ENCODE data around the gene MPP3.
A peak's percentile ranks its signal among the peaks of the same experiment; 100 is the strongest.
"Not testable (repeated sequence)": the region's sequence is repeated elsewhere in the genome, so short reads cannot be mapped to it uniquely, and the experiment has no call there.

MPP3 gene

DNA sequence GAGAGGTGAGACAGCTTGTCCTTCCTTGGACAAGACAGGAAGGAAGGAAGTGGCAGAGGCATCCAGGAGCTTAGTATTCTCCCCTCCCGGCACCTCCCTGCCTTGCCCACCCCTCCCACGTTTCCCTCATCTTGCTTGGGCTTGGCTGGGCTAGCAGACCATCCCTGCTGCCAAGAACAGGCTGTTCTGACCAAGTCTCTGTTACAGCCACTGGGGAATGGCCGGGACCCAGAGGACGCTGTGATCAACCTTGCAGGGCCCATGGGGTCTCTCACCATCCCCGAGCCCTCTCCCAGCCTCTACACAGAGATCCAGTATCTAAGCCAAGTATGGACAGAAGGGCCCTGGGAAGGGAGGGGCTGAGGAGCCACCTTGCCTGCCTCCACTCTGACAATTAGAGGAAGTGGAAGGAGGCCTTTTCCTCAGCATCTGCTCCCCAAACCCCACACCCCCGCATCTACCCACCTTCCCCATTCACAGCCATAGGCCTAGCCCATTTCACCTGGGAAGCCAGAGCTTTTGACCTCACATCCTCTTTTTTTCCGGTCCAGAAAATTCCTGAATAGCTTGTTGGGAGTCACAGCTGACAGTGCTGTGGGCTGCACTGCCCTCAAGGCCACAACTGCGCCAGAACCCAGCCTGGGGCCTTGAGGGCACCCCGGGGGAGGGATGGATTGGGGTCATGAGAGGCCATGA is 28.1 kb upstream of the MPP3 start:
- no peak for DNase-seq (ENCODE audit: low read depth in 3 of 3)

DNA sequence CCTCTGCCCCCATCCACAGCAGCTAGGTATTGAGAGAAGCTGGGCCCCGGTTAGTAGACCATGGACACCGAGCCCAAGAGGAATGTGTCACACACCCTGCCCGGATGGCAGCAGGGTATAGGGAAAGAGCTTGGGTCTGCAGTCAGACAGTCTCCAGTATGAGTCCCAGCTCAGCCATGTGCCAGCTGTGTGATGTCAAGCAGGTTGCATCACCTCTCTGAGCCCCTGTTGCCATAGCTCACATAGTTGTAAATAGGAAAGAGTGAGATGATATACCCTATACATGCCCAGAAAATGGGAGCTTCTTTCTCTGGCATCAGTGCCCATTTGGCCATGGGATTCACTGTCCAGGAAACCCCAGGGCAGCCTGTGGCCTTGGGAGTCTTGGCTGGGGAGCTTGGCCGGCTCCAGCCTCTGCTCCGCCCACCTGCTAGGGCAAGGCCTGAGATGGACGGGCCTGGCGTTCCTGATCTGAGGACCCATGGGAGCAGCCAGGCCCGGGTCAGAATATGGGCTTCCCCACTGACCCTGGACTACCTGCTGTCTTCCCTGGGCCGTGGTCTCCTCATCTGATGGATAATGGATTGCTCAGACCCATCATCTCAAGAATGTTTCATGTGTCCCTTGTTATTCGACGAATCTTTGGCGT is 27.3 kb upstream of the MPP3 start:
- DNase-seq (ENCODE audit: low read depth in 3 of 3), result no peak

DNA sequence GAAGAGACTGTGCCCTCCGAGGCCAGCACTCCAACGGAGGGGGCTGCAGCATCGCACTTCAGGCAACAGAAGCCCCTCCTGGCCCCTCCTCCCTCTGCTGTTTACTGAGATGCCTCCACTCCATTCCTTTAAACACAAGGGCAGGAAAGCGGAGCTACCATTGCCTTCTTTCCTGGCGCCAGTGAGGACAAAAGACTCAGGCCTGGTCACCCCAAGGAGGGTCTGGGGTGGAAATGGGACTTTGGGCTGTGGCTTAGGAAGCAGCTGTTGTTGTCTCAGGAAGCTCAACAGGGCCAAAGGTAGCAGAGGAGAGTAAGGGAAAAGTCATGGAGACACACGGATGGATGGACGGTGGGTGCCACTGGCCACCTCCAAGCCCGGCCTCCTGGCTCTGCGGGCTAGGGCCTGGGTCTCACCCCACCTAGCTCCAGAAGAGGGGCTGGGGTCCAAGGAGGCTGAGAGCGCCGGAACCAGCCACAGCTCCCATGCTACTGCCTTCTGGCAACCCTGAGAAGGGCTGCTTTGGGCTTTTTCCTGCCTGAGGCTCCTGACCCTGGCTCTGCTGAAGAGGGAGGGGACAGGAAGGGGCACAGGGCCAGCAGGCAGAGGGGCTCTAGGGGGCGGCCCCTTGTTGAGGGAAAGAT is 25.1 kb upstream of the MPP3 start:
- no peak for DNase-seq (ENCODE audit: low read depth in 3 of 3)

DNA sequence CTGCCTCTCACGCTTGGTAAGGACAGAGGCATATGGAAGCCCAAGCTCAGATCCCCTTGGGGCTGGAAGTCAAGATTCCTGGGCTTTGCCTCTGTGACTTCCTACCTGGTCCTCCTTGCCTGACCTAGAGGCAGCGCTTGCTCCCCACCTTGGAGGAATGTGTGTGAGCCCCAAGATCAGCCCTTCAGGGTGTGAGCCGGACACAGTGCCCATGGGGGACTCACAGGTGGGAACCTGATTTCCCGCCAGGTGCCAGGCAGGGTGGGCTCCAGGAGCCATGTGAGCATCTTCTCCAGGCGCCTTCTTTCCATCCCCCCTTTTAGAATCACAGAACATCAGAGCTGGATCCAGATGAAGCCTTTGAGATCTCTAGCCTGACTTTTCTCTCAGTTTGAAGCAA is 24.2 kb upstream of the MPP3 start:
- DNase-seq (ENCODE audit: low read depth in 3 of 3), result no peak

DNA sequence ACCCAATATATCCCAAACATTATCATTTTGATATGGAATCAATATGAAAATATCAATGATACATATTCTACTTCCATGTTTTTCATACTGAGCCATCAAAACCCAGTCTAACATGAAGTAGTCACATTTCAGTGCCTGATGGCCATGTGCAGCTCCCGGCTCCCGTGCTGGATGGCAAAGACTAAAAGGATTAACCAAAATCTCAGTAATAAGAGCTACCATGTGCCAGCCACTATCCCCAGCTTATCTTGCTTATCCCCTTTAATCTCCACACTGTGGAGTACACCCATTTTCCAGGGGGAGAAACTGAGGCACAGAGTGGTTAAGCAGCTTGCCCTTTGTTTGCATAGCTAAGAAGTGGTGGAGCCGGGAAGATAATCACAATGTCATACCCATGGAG is 23.2 kb upstream of the MPP3 start:
- no peak for DNase-seq (ENCODE audit: low read depth in 3 of 3)

DNA sequence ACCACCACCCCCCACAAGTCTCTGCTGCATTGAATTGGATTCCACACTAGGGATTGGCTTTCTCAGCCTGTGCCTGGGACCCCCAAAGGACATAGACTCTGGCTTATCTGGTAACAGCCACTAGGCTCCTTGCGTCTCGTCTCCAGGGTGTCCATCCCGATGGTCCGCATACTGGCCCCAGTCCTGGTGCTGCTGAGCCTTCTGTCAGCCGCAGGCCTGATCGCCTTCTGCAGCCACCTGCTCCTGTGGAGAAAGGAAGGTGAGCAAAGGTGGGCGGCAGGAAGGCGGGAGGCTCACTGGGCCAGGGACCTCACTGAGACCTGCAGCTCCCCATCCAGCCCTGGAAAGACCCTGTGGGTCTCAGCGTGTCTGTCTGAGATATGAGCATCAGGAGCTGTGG is 22.1 kb upstream of the MPP3 start:
- no peak for DNase-seq (ENCODE audit: low read depth in 3 of 3)

DNA sequence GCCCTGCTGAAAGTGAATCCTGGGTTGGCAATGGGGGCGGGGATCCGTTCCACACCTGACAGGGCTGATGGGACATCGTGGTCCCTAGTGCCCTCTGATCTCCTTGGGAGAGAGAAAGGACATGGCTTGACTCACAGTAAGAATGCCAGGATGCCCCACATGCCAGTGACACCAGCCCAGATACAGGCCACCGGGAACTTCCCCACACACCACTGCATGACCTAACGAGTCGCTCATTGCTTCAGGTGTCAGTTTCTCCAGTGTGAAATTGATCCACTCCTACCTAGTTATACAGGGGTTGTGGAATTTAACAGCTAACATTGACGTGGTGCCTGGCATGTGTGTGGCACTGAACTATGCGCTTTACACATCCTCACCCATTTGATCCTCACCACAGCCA is 21.6 kb upstream of the MPP3 start:
- no peak for DNase-seq (ENCODE audit: low read depth in 3 of 3)

DNA sequence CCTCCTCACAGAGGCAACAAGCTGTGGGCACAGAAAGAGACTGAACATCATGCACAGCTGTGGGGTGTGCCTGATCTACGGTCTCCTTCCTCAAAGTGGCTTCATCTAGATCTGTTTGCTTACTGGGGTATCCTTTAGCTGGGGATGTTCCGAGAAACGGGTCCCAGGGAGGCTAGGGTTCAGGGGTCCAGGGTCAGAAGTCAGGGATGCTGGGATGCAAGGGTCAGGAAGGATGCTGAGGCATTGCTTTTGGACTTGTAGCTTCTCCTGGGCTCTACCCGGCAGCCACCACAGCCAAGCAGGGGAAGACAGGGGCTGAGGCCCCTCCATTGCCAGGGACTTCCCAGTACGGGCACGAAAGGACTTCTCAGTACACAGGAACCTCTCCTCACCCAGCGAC is 20.6 kb upstream of the MPP3 start:
- DNase-seq (ENCODE audit: low read depth in 3 of 3), result no peak

DNA sequence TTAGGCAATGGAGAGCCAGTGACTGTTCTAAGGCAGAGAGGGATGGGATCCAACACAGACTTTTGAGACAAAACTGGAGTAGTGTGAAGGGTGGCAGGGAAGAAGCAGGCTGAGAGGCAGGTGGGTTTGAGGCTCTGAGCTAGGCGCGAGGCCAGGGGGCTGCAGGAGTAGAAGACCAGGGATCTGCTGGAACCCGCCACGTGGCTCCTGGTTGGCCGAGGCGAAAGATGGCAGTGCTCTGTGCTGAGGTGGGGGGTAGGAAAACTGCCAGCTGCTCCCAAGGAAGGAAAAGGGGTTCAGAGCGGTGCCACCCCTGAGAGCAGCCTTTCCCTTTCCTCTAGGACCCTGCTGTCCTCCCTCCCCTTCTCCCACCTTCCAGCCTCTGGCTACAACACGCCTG is 19.6 kb upstream of the MPP3 start:
- DNase-seq (ENCODE audit: low read depth in 3 of 3), result no peak

DNA sequence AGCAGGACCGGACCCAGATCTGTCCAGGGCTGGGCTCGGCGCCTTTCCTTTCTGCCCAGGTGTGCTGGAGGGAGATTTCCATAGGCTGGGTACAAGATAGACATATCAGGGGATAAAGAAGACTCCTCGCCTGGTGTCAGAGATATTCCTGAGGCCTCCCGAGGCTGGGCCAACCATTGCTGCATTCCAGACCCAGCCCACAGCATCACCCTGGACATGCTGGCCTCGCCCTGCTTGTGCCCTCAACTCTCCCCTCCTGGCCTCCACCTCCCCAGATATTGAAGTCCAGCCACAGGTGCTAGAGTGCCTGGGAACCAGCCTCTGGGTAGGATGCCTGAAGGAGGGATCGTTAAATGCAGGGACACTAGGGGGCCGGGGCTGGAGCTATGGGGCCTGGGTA is 16.2 kb upstream of the MPP3 start:
- DNase-seq (ENCODE audit: low read depth in 3 of 3), result no peak

DNA sequence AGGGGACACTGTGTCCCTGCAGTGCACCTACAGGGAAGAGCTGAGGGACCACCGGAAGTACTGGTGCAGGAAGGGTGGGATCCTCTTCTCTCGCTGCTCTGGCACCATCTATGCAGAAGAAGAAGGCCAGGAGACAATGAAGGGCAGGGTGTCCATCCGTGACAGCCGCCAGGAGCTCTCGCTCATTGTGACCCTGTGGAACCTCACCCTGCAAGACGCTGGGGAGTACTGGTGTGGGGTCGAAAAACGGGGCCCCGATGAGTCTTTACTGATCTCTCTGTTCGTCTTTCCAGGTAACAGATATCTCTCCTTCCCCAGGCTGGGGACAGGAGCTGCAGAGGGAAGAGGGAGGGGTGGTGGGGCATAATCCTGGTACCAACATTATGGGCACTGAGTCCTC is 15.7 kb upstream of the MPP3 start:
- DNase-seq (ENCODE audit: low read depth in 3 of 3), result no peak

DNA sequence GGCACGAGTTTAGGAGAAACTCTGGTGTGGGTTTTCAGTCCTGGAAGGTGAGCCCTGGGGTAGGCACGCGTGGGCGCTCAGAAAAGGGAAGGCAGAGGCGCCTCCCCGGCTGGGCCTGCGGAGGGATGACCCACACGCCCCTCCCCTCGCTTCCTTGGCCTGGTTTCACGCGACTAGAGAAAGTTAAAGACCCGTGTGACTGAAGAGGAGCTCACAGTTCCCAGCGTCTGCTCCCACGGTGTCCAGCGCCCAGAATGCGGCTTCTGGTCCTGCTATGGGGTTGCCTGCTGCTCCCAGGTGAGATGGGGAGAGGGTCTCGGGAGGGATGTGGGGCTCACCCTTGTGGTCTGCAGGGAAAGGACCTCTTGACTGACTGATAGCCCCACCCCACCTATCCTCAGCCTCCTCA is 14.0 kb upstream of the MPP3 start, which contains the start of gene CD300LG:
Gene CD300LG, plus strand, starts transcription at position 214 of the 409 bp plus-strand sequence. Its CDS starts 41 bp downstream, at position 255.
- no peak for DNase-seq (ENCODE audit: low read depth in 3 of 3)

DNA sequence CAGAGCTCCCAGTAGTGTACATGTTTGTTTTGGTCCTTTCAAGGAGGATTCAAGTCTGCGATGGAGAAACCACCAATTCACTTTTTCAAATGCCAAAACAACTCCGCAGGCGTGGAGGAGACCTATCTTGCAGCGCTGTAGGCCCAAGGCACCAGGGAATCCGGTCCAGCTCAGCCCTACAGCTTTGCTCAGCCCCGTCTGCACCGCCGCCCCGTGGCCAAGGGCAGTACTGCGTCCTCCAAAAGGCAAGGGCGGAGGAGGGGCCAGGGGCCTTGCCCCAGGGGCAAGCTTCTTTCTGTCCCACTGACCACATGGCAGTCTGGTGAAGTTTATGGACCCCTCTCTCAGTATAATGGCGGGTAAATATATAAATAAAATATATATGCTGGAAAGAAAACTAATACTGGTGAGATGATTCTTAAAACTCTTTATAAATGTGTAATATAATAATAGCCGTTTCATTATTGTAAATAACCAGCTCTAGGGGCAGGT is 13.3 kb upstream of the MPP3 start:
- peak; percentile 65 to 79 (median 68) for DNase-seq (ENCODE audit: low read depth in 3 of 3)

DNA sequence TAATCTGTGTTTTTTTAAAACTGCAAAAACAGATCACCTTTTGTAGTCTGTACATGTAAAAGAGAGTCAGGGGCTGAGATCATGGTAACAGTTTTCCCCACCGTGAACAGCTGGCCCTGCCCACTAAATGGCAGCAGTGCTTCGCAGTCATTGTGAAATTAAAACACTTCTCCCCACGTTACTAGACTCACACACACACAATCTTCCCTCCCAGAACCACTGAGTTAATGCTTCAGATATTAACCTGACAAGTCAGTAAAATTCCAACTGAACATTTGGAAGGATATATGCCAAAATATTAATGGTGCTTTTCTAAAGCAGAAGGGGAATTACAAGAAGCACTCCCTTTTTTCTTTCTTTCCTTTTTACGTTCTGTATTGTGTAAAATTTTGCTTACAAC is 12.8 kb upstream of the MPP3 start:
- DNase-seq (ENCODE audit: low read depth in 3 of 3), result no peak

DNA sequence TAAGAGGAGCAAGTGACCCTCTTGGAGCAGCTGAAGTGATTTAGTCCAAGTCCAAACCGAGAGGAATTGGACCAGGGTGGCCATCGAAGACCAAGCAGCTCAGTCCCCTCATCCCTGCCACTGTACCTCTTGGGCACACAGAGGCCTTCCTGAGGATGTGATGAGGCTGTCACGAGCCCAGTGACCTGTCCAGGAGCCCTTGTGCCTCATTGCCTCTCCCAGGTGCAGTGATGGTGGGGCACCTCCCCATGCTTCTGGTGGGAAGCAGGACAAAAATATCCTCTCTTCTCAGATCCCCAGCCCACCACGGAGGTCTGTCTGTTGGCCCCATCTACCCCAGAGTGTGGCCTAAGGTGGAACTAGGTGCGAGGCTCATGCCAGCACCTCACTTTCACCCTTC is 11.3 kb upstream of the MPP3 start:
- no peak for DNase-seq (ENCODE audit: low read depth in 3 of 3)

DNA sequence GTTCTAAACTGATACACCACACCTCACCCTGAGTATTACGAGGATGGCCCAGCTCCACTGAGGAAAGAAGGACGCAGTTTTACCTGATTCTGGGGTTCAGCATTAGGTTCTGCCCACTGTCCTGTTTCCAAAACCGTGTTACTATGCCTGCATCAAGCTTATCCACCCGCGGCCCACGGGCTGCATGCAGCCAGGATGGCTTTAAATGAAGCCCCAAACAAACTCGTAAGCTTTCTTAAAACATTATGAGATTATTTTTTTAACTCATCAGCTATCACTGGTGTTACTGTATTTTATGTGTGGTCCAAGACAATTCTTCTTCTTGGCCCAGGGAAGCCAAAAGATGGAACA is 10.0 kb upstream of the MPP3 start:
- no peak for DNase-seq (ENCODE audit: low read depth in 3 of 3)

DNA sequence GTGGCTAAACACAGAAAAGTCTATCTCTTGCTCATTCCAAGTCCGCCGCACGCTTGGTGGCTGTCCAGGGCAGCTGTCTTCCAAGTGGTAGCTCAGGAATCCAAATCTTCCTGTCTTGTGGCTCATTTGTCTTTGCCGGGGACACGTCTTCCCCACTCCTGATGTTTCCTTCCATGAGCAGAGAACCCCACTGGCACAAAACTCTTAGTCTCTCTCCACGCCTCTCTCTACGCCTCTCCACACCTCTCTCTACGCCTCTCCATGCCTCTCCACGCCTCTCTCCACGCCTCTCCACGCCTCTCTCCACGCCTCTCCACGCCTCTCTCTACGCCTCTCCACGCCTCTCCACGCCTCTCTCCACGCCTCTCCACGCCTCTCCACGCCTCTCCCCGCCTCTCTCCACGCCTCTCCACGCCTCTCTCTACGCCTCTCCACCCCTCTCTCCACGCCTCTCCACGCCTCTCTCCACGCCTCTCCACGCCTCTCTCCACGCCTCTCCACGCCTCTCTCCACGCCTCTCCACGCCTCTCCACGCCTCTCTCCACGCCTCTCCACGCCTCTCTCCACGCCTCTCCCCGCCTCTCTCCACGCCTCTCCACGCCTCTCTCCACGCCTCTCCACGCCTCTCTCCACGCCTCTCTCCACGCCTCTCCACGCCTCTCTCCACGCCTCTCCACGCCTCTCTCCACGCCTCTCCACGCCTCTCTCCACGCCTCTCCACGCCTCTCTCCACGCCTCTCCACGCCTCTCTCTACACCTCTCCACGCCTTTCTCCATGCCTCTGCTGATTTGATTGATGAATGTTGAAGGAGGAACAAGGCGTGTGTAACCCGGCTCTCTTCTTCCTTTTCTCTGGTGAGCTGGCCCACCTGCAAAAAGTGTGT is 9.4 kb upstream of the MPP3 start:
- not testable (repeated sequence) for DNase-seq (ENCODE audit: low read depth in 3 of 3)

DNA sequence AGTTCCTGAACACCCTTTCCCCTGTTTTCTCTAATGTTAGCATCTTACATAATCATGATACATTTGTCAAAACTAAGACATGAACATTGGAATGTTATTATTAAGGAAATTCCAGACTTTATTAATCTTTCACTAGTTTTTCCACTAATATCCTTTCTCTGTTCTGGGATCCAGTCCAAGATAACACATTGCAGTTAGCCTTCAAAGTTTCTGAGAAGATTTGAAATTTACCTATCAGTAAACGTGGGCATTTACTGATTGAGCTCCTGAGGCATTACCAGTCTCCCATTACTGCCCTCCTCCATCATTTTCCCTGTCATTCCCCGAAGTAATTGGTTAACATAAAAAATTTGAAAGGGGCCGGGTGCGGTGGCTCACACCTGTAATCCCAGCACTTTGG is 8.3 kb upstream of the MPP3 start:
- no peak for DNase-seq (ENCODE audit: low read depth in 3 of 3)

DNA sequence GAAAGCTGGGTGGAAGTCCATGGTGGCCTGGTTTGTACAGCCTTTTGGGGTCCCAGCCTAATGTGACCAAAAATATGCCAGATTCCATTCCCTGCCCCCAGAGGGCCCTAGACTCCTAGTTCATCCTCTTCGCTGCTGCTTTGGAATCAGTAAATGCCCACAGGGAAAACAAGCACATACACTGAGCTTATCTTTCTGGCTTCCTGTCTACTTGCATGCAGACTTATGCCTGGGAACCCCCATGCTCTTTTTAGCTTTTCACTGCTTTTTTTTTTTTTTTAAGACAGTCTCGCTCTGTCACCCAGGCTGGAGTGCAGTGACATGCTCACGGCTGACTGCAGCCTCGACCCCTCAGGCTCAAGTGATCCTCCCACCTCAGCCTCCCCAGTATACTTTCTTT is 7.9 kb upstream of the MPP3 start:
- no peak for DNase-seq (ENCODE audit: low read depth in 3 of 3)

DNA sequence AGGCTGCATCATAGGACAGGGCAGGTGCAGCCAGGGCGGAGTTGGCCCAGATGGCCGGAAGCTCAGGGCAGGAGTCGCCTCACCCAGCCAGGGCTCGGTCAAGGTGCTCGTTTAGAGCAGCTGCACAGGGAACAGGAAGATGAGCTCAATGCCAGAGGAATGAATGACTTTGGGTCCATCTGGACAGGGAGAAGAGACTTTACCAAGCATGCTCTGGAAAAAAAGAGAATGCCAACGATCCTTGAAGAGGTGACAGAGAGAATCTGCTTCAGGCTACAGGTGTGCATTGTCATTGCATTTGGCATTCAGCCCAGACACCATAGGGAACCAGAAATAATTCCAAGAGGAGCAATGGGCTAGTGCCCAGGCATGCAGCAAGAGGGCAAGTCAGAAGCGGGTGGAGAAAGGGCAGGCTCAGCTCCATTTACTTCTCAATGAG is 6.7 kb upstream of the MPP3 start:
- no peak for DNase-seq (ENCODE audit: low read depth in 3 of 3)

DNA sequence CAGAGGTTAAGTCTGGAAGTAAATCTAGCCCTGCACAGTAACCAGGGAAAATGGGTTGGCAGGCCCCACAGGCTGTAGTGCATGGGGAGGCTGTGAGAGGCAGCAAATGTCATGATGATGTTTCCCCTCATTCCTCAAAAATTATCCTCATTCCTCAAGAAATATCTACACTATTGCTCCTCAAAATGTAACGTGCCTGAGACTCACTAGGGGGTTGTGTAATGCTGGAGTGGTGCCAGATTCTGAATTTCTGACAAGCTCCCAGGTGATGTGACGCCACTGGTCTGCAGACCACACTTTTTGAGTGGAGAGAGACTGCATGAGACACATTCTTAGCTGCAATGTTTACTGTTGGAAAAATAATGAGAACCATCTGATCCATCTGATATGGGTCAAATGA is 1.2 kb upstream of the MPP3 start:
- DNase-seq (ENCODE audit: low read depth in 3 of 3), result no peak
